ENCODE data around the gene NCR3LG1. TPM values are rescaled to one million over a fixed set of nuclear protein-coding genes. Genes with fewer than 3 reads are reported as not detected.
"Not testable (repeated sequence)": the region's sequence is repeated elsewhere in the genome, so short reads cannot be mapped to it uniquely, and the experiment has no call there.

Gene NCR3LG1
- total RNA-seq, 1 donor from 2014 or later, result 0.80 TPM

GRCh38 chr11:17418444-17419081, 67.0 kb downstream of the NCR3LG1 start:
- intact Hi-C loops (cut with micrococcal nuclease), result no loop called here
- H3K9me3 ChIP-seq (replicated peaks), result no peaks in the 10 kb centered on the region
- H3K27ac ChIP-seq (replicated peaks), result no peak overlapping the region
- H3K36me3 ChIP-seq, result no peaks in the 10 kb centered on the region
- peaks cover 49% of the 10 kb centered on the region for H3K27me3 ChIP-seq (ENCODE audit: low read depth)
- no peak overlapping the region for H3K4me3 ChIP-seq
- DNase-seq, result no peak
- peaks cover 25% of the 10 kb centered on the region for H3K4me1 ChIP-seq
- TF ChIP-seq, protein P1, sequence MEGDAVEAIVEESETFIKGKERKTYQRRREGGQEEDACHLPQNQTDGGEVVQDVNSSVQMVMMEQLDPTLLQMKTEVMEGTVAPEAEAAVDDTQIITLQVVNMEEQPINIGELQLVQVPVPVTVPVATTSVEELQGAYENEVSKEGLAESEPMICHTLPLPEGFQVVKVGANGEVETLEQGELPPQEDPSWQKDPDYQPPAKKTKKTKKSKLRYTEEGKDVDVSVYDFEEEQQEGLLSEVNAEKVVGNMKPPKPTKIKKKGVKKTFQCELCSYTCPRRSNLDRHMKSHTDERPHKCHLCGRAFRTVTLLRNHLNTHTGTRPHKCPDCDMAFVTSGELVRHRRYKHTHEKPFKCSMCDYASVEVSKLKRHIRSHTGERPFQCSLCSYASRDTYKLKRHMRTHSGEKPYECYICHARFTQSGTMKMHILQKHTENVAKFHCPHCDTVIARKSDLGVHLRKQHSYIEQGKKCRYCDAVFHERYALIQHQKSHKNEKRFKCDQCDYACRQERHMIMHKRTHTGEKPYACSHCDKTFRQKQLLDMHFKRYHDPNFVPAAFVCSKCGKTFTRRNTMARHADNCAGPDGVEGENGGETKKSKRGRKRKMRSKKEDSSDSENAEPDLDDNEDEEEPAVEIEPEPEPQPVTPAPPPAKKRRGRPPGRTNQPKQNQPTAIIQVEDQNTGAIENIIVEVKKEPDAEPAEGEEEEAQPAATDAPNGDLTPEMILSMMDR (IDR thresholded peaks at IDR 0.05; ENCODE audit: borderline replicate concordance), result no peak

DNA sequence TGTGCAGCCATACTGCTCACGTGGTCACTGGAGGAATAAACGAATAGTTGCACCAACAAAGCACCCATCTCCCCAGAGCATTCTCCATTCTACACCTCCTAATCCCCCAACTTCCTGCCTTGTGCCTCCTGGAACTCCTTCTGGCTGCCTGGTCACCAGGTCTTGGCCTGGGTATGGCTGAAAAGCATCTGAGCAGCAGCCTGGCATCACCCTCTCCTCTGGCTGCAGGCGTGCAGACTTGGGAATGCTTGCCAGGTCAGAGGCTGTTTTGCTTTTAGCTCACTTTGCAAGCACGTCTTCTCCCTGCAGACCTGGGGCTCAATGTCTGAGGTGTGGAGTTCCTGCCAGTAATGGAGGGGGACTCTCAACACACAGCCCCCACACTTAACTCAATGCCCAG, 70.2 kb downstream of the NCR3LG1 start:
- no peaks in the 10 kb centered on the region for H3K36me3 ChIP-seq
- H3K27ac ChIP-seq (replicated peaks), result no peak overlapping the region
- TF ChIP-seq, protein P1 (IDR thresholded peaks at IDR 0.05; ENCODE audit: borderline replicate concordance), result no peak
- DNase-seq, result no peak
- H3K27me3 ChIP-seq (ENCODE audit: low read depth), result peaks cover 49% of the 10 kb centered on the region
- intact Hi-C loops (cut with micrococcal nuclease), result no loop called here
- no peak overlapping the region for H3K4me3 ChIP-seq
- no peaks in the 10 kb centered on the region for H3K9me3 ChIP-seq (replicated peaks)
- H3K4me1 ChIP-seq, result peaks cover 11% of the 10 kb centered on the region

GRCh38 chr11:17423533-17424310, 72.1 kb downstream of the NCR3LG1 start:
- Histone ChIP-seq H3K27me3 (ENCODE audit: low read depth) (peaks cover 37% of the 10 kb centered on the region), H3K4me1 (peaks cover 11% of the 10 kb centered on the region), H3K36me3 (no peaks in the 10 kb centered on the region), H3K4me3 (no peak overlapping the region), H3K27ac (replicated peaks) (no peak overlapping the region), H3K9me3 (replicated peaks) (no peaks in the 10 kb centered on the region)
- TF ChIP-seq, protein P1 (IDR thresholded peaks at IDR 0.05; ENCODE audit: borderline replicate concordance), result no peak
- intact Hi-C loops (cut with micrococcal nuclease), result no loop called here
- no peak for DNase-seq

DNA sequence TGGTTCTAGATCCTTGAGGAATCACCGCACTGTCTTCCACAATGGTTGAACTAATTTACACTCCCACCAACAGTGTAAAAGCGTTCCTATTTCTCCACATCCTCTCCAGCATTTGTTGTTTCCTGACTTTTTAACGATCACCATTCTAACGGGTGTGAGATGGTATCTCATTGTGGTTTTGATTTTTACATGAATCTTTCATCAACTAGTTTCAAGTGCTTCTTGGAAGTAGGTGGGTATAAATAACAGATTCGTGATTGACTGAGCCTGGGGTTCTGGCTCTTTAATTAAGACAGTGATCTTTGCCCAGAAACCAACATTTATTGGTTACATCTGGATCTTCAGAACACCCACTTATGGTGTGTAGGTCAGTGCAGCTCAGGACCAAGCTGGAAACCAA, 74.6 kb downstream of the NCR3LG1 start:
- intact Hi-C loops (cut with micrococcal nuclease); DNase-seq; H3K27ac ChIP-seq (replicated peaks); H3K36me3 ChIP-seq; H3K9me3 ChIP-seq (replicated peaks); H3K4me3 ChIP-seq: not testable (repeated sequence)
- Histone ChIP-seq H3K27me3 (ENCODE audit: low read depth) (peaks cover 15% of the 10 kb centered on the region), H3K4me1 (peaks cover 10% of the 10 kb centered on the region)

Other genes with a start within 250 kb of the NCR3LG1 start
- gene PIK3C2A, start 143.8 kb upstream of the NCR3LG1 start, total RNA-seq, result 30.6 TPM
- 101 TPM for gene NUCB2, start 75.1 kb upstream of the NCR3LG1 start, total RNA-seq
- 17.5 TPM for gene KCNJ11, start 36.9 kb downstream of the NCR3LG1 start, total RNA-seq
- 1.1 TPM for gene ABCC8, start 125.0 kb downstream of the NCR3LG1 start, total RNA-seq
- not detected for gene USH1C, start 192.6 kb downstream of the NCR3LG1 start, total RNA-seq
- not detected for gene OTOG, start 195.5 kb downstream of the NCR3LG1 start, total RNA-seq